Activated T-cell treated with anti-CD3 and anti-CD28 coated beads, Interleukin-2, amount 50 U/mL, for 4 hours (primary cell): ENCODE data around the gene BAG3. TPM values are rescaled to one million over a fixed set of nuclear protein-coding genes. Genes with fewer than 3 reads are reported as not detected.

Source experiments
- ATAC-seq, 2 donors: fragments of 200-7000 bp; cut with Tn5 transposase; one replicate each; pipeline ENCODE4 v1.10.0; 2021
- DNase-seq: peaks from one replicate; pipeline ENCODE4 v3.0.0-alpha.2; 2020
- H3K27me3 Mint-ChIP-seq: one replicate; pipeline ENCODE4 v1.8.0; 2021; ENCODE audit warnings: low read depth, mixed read lengths
- H3K36me3 Mint-ChIP-seq: one replicate; pipeline ENCODE4 v1.8.0; 2022; ENCODE audit warnings: mixed read lengths; ENCODE audit not compliant: insufficient read depth
- H3K4me1 Mint-ChIP-seq: one replicate; pipeline ENCODE4 v1.8.0; 2021; ENCODE audit warnings: low read depth, mixed read lengths
- H3K4me3 Mint-ChIP-seq: one replicate; pipeline ENCODE4 v1.8.0; 2021; ENCODE audit warnings: mild to moderate bottlenecking, moderate library complexity, mixed read lengths
- H3K9me3 Mint-ChIP-seq: one replicate; pipeline ENCODE4 v1.8.0; 2021; ENCODE audit warnings: mixed read lengths
- total RNA-seq, 3 donors: library from RNA; stranded (reverse); gene quantifications; one replicate each; pipeline ENCODE4 v1.2.1, GENCODE V29; 2021

Gene BAG3
- total RNA-seq, 3 donors from 2014 or later, result 14.7 to 21.6 (median 15.8) TPM

DNA sequence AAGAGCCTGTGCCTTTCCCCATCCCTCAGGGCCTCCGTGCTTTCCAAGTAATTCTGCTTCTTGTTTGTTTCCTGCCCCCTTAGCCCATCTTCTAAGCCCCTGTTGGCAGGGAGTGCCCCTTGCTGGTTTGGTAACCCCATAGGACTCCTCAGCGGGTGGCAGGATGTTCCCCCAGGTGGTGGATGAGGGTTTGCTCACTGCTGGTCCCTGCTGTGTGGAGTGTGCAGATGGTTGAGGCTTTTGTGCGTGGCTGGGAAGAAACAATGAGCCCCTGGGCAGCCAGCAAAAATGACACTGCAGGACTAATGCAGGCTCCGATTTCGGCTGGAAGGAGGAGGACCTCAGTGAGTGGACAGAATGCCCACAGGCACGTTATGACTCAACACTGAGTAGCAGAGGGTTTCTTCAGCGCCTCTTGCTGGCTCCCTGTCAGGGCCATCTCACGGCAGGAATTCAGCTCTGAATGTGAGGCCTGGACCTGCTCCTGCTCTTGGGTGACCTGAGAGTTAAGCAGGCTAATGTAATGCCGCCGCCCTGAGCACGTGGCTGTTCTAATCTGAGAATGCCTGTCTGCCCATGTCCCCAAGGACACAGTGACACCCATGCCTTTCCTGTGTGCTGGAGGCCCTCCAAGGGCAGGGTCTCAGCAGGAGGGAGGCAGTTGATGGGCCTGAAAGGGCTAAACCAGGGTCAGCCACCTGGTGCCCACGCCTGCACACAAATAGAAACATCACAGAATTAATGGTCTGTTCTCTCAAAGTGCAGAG is 16.6 kb downstream of the BAG3 start:
- no peak overlapping the region for H3K4me3 Mint-ChIP-seq
- DNase-seq (no peak), ATAC-seq (no peak)
- no peaks in the 10 kb centered on the region for H3K27me3 Mint-ChIP-seq
- H3K9me3 Mint-ChIP-seq, result no peaks in the 10 kb centered on the region
- peaks cover 11% of the 10 kb centered on the region for H3K36me3 Mint-ChIP-seq
- peaks cover 44% of the 10 kb centered on the region for H3K4me1 Mint-ChIP-seq

DNA sequence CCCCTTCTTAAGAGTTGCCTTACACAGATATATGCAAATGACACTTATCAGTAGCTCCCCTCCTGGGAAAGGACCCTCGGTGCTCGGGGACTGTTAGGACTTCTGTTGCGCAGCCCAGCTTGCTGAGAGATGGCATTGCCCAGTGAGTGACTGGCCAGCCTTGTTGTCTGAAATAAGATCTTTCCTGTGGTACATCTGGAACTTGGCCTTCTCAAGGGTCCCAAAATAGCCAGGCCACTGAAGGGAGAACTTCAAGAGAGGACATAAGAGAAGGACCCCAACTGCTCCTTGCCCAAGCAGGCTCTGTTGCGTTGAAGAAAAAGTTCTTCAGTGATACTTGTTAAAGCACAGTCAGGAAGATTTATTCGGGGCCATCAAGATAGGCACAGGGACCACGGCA is 17.3 kb downstream of the BAG3 start:
- no peaks in the 10 kb centered on the region for H3K9me3 Mint-ChIP-seq
- H3K4me1 Mint-ChIP-seq, result peaks cover 39% of the 10 kb centered on the region
- H3K4me3 Mint-ChIP-seq, result no peak overlapping the region
- no peaks in the 10 kb centered on the region for H3K27me3 Mint-ChIP-seq
- H3K36me3 Mint-ChIP-seq, result peaks cover 18% of the 10 kb centered on the region
- ATAC-seq (no peak), DNase-seq (no peak)

DNA sequence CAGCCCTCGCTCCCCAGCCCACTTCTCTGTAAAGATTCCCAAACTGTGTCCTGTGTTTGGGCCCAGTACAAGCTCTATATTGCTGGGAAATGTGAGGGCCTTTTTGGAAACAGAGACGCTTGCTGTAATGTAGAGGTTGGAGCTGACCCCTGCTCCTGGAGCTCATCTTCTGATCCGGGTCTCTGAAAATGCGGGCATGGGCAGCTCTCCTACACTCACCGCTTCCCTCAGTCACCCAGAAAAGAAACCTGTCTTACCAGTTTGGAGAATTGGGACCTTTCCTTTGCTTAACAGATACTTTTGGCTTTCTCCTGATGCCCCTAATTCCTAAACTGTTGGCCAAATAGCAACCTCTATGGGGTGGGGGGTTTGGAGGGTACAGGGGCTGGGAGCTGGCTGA is 18.2 kb downstream of the BAG3 start:
- Mint-ChIP-seq H3K36me3 (peaks cover 20% of the 10 kb centered on the region), H3K27me3 (no peaks in the 10 kb centered on the region), H3K9me3 (no peaks in the 10 kb centered on the region), H3K4me3 (no peak overlapping the region), H3K4me1 (peaks cover 30% of the 10 kb centered on the region)
- no peak for ATAC-seq
- DNase-seq, result no peak

DNA sequence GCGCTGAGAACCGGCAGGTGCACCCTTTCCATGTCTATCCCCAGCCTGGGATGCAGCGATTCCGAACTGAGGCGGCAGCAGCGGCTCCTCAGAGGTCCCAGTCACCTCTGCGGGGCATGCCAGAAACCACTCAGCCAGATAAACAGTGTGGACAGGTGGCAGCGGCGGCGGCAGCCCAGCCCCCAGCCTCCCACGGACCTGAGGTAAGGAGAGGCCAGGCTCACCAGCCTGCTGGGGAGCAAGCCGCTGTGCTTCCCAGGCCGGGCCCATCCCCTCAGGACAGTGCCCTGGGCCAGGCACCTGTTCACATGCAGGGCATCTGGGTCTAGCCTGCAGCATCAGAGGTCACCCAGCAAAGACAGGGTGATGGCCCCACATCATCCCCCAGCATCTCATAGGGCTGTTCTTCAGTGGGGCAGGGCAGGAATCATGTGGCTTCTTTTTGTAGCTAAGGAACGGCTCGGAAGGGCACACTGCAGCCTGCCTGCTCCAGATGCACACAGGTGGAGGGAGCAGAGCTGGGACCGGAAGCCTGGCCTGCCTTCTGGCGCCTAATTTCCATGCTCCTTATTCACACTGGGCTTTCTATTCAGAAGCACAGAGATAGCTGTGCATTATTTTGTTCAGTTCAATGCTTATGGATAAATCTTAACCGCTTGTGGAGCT is 18.9 kb downstream of the BAG3 start:
- no peaks in the 10 kb centered on the region for H3K27me3 Mint-ChIP-seq
- ATAC-seq (no peak), DNase-seq (no peak)
- H3K36me3 Mint-ChIP-seq, result peaks cover 20% of the 10 kb centered on the region
- no peak overlapping the region for H3K4me3 Mint-ChIP-seq
- peaks cover 25% of the 10 kb centered on the region for H3K4me1 Mint-ChIP-seq
- no peaks in the 10 kb centered on the region for H3K9me3 Mint-ChIP-seq

DNA sequence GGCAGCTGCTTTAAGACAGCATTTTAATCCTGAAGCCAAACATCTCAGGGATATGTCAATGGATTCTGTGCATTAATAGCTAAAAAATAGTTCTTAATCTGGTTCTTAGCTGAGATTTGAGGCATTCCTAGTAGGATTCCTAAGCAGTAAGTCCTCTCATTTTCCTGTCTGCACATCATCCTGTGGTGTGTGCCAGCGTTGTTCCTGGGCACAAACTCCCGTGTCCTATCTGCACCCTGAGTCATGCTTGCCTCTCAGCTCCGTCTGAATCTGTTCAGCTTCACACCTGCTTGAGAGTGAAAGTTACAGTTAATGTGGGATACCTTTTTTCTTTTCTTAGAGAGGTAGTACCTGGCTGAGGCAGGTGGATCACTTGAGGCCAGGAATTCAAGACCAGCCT is 19.5 kb downstream of the BAG3 start:
- ATAC-seq (no peak), DNase-seq (no peak)
- no peak overlapping the region for H3K4me3 Mint-ChIP-seq
- no peaks in the 10 kb centered on the region for H3K9me3 Mint-ChIP-seq
- H3K4me1 Mint-ChIP-seq, result peaks cover 21% of the 10 kb centered on the region
- H3K36me3 Mint-ChIP-seq, result peaks cover 20% of the 10 kb centered on the region
- no peaks in the 10 kb centered on the region for H3K27me3 Mint-ChIP-seq

DNA sequence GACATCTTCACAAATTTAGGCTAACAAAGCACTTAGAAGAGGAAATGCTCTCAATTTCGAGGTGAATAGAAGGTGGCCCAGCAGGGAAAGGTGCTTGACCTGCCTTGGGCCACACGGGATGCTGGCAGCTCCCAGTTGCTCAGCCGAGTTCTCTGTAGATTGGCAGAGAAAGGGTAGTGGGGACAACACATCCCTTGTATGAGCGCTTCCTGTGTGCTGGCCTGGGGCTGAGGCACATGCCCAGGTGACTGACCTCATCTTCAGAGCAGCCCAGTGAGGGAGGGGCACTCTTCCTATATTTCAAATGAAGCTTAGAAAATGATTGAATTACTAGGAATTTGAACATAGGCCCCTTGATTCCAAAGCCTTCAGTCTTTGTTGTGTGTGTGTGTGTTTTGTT is 20.2 kb downstream of the BAG3 start:
- no peak overlapping the region for H3K4me3 Mint-ChIP-seq

DNA sequence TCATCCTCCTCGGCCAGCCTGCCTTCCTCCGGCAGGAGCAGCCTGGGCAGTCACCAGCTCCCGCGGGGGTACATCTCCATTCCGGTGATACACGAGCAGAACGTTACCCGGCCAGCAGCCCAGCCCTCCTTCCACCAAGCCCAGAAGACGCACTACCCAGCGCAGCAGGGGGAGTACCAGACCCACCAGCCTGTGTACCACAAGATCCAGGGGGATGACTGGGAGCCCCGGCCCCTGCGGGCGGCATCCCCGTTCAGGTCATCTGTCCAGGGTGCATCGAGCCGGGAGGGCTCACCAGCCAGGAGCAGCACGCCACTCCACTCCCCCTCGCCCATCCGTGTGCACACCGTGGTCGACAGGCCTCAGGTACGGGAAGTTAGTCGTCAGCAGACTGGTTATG is 21.1 kb downstream of the BAG3 start:
- Mint-ChIP-seq H3K9me3 (no peaks in the 10 kb centered on the region), H3K36me3 (peaks cover 26% of the 10 kb centered on the region), H3K4me1 (peaks cover 11% of the 10 kb centered on the region), H3K27me3 (no peaks in the 10 kb centered on the region), H3K4me3 (no peak overlapping the region)
- ATAC-seq (no peak), DNase-seq (no peak)

More for the DNA sequence above, 20.2 kb downstream of the BAG3 start:
- no peak for DNase-seq
- Mint-ChIP-seq H3K27me3 (no peaks in the 10 kb centered on the region), H3K4me1 (peaks cover 14% of the 10 kb centered on the region), H3K36me3 (peaks cover 20% of the 10 kb centered on the region), H3K9me3 (no peaks in the 10 kb centered on the region)
- ATAC-seq, result no peak

DNA sequence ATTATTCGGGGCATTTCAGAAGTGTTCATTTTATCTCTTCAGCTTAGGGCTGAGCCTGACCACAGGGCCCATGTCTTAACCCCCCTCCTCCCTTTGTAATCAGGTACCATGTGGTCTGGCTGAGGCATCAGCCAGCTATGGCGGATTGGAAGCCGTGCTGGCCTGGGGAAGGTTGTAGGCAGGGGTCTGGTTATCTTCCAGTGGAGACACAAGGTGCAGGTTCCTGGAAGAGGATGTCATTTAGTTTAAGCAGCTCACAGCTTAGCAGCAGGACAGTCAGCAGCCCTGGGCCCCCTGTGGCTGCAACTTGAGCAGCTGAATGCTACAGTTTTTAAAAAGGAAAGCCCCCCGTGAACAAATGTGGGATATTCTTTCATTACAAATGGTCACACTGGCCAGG is 22.1 kb downstream of the BAG3 start:
- H3K27me3 Mint-ChIP-seq, result no peaks in the 10 kb centered on the region
- no peak overlapping the region for H3K4me3 Mint-ChIP-seq
- H3K9me3 Mint-ChIP-seq, result no peaks in the 10 kb centered on the region
- DNase-seq, result no peak
- peaks cover 29% of the 10 kb centered on the region for H3K36me3 Mint-ChIP-seq
- no peak for ATAC-seq
- H3K4me1 Mint-ChIP-seq, result peaks cover 4% of the 10 kb centered on the region

DNA sequence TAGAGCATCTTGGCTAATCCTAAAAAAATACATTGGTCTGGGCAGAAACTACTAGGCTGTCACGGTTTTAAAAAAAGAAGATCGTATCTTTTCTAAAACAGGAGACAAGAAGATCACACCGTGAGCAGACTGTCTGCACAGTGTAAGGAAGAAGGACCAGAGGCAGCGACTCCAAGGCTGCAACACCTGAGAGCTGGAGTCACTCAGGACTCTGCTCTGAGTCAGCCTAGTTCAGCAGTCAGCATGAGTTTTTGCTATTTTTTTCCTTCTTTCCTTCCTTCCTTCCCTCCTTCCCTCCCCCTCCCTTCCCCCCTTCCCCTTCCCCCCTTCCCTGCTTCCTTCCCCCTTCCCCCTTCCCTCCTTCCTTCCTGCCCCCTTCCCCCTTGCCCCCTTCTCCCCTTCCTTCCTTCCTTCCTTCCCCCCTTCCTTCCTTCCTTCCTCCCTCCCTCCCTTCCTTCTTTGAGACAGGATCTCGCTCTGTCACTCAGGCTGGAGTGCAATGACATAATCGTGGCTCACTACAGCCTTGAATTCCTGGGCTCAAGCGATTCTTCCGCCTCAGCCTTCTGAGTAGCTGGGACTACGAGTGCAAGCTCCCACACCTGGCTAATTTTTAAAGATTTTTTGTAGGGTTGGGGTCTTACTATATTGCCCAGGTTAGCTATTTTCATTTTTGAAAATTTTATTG is 24.4 kb downstream of the BAG3 start:
- no peaks in the 10 kb centered on the region for H3K9me3 Mint-ChIP-seq
- peaks cover 34% of the 10 kb centered on the region for H3K36me3 Mint-ChIP-seq
- H3K27me3 Mint-ChIP-seq, result no peaks in the 10 kb centered on the region
- no peak for DNase-seq
- H3K4me3 Mint-ChIP-seq, result no peak overlapping the region
- peaks cover 6% of the 10 kb centered on the region for H3K4me1 Mint-ChIP-seq
- no peak for ATAC-seq

DNA sequence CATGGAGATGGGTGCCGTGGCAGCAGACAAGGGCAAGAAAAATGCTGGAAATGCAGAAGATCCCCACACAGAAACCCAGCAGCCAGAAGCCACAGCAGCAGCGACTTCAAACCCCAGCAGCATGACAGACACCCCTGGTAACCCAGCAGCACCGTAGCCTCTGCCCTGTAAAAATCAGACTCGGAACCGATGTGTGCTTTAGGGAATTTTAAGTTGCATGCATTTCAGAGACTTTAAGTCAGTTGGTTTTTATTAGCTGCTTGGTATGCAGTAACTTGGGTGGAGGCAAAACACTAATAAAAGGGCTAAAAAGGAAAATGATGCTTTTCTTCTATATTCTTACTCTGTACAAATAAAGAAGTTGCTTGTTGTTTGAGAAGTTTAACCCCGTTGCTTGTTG is 25.9 kb downstream of the BAG3 start:
- H3K4me1 Mint-ChIP-seq, result peaks cover 21% of the 10 kb centered on the region
- DNase-seq (no peak), ATAC-seq (no peak)
- no peak overlapping the region for H3K4me3 Mint-ChIP-seq
- H3K36me3 Mint-ChIP-seq, result peaks cover 30% of the 10 kb centered on the region
- no peaks in the 10 kb centered on the region for H3K9me3 Mint-ChIP-seq
- no peaks in the 10 kb centered on the region for H3K27me3 Mint-ChIP-seq

DNA sequence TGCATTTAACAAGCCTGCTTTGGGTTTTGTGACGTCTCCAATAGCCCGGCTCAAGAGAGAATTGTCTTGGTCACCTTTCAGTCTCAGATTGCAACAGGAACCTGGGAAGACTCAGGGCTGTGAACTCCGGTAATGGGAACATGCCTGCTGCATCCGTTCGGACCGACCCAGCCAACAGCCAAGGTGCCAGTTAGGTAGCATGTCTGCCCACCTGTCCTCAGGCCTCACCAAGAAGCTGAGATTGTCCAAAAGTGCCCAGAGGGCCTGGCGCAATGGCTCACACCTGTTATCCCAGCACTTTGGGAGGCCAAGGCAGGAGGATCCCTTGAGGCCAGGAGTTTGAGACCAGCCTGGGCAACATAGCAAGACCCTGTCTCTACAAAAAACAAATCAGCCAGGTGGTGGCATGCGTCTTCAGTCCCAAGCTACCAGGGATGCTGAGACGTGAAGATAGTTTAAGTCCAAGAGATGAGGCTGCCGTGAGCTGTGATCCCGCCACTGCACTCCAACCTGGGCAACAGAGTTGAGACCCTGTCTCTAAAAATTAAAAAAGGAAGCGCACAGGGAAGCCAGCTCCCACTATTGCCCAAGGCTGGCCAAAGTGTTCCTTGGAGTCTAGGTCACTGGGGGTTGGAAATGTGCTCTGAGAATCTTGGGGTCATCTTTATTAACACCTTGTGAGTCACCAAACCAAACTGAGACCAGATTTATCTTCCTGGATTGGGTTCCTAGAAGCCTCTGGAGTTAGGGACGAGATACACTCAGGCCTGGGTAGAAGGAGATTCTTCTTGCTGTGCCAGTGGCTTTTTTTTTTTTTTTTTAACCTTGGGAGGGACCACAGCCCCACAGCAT is 26.9 kb downstream of the BAG3 start:
- peaks cover 22% of the 10 kb centered on the region for H3K36me3 Mint-ChIP-seq
- H3K4me1 Mint-ChIP-seq, result peaks cover 25% of the 10 kb centered on the region
- DNase-seq, result no peak
- H3K9me3 Mint-ChIP-seq, result no peaks in the 10 kb centered on the region
- H3K4me3 Mint-ChIP-seq, result no peak overlapping the region
- no peaks in the 10 kb centered on the region for H3K27me3 Mint-ChIP-seq
- ATAC-seq, result no peak

DNA sequence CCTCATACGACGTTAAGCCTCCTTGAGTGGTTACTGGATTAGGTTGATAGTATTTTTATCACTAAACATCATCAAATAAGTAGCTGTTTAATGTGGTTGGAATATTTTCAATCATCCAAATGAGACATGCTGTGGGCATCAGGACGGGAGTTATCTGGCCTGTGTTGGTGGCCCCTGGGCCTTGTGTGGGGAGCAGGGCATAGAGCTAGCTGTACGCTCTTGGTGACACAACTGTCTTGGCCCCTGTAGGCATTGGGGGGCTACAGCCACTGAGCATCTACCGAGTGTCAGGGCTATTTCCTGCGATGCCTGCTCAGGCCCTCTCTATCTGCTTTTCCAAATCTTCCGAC is 28.3 kb downstream of the BAG3 start:
- DNase-seq (no peak), ATAC-seq (no peak)
- peaks cover 25% of the 10 kb centered on the region for H3K4me1 Mint-ChIP-seq
- H3K27me3 Mint-ChIP-seq, result no peaks in the 10 kb centered on the region
- H3K9me3 Mint-ChIP-seq, result no peaks in the 10 kb centered on the region
- no peak overlapping the region for H3K4me3 Mint-ChIP-seq
- H3K36me3 Mint-ChIP-seq, result peaks cover 14% of the 10 kb centered on the region

DNA sequence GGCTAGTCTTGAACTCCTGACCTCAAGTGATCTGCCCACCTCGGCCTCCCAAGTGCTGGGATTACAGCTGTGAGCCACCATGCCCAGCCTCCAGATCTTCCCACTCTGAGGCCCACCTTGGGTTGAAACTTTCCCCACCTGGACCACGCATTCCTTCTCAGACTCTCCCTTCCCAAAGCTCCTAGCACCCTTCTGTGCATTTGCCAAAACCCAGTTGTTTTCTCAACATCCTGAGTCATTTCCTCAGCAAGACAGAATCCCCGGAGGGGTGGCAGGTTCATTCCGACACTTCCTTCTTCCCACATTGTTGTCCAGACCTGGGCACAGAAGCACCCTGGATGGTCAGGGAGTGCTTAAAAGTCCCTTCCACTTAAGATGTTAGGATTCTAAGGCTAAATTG is 28.9 kb downstream of the BAG3 start:
- no peak for ATAC-seq
- Mint-ChIP-seq H3K36me3 (peaks cover 14% of the 10 kb centered on the region), H3K9me3 (no peaks in the 10 kb centered on the region), H3K27me3 (no peaks in the 10 kb centered on the region), H3K4me3 (no peak overlapping the region), H3K4me1 (peaks cover 25% of the 10 kb centered on the region)
- no peak for DNase-seq

DNA sequence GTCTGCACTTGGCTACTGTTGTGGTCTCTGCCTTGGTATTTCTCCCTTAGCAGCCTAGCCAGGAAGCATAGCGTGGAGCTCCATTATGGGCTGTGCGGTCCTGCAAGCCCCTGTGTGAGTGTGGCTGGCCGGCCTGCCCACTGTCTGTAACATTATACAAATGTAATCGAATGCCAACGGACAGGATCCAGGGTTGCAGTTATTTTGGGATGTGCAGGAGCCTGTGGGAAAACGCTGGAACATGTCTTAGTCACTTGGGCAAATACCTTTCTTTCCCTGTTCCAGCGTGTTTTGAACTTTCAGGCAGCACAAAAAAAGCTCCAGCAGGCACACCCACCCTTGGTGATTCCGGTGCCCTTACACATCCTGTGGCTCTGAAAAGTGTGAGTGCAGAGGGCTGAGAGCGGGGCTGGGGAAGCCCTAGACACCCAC is 29.5 kb downstream of the BAG3 start:
- ATAC-seq (no peak), DNase-seq (no peak)
- H3K27me3 Mint-ChIP-seq, result no peaks in the 10 kb centered on the region

More for the DNA sequence above, 29.5 kb downstream of the BAG3 start:
- Mint-ChIP-seq H3K36me3 (peaks cover 14% of the 10 kb centered on the region), H3K4me1 (peaks cover 25% of the 10 kb centered on the region), H3K9me3 (no peaks in the 10 kb centered on the region), H3K4me3 (no peak overlapping the region)
